ENCODE data around the gene TRIM31. TPM values are rescaled to one million over a fixed set of nuclear protein-coding genes. Genes with fewer than 3 reads are reported as not detected.

Gene TRIM31
- total and polyA plus RNA-seq, 2 of the 4 experiments (the other 2 are of a cell fraction) = not detected

DNA sequence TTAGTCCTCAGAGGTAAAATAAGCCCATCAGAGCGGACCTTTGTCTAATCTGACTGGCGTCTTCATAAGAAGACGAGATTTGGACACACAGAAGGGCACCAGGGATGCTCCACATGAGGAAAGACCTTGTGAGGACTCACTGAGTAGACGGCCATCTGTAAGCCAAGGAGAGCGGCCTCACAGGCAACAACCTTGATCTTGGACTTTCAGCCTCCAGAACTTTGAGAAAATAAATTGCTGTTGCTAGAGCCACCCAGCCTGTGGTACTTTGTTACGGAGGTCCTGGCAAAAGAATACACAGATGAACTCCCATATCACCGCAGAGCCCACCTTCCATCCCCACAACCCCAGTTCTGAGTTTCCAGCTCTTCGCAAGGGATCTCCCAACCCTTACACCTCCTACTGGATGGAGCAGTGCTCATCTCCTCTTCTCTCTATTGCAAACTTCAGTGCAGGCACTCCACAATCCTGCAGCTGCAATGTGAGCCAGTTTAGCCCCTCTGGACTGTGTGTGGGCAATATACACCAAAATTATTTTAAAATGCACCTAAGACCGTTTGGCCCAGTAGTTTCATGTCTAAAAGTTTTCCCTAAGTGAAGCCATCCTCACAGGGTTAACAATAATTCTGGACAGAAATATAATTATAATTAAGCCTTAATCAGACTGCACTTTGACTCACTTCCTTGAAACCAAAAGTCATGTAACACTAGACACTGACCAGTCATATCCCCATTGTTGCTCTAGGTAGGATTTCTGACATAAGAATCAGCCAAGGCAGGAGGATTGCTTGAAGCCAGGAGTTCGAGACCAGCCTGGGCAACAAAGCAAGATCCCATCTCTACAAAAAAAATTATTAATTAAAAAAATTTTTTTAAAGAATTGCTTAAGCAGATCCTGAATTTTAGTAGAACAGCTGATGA lies 8.8 kb upstream of the TRIM31 start:
- Histone ChIP-seq H2BK20ac (ENCODE audit: low read depth, low read length) (no peak overlapping the region), H3K4ac (ENCODE audit: low read depth, low read length) (no peak overlapping the region), H3K9ac (ENCODE audit: low read depth, low read length) (no peak overlapping the region), H4K5ac (ENCODE audit: low read depth, low read length) (no peak overlapping the region), H3K27me3 (ENCODE audit: control insufficient read depth, insufficient read depth, low read length) (peaks cover 20% of the 10 kb centered on the region), H3K27ac (ENCODE audit: insufficient read depth, low read length) (no peak overlapping the region), H3K56ac (ENCODE audit: extremely low read depth, insufficient read depth, low read length) (no peak overlapping the region), H3K36me3 (ENCODE audit: control insufficient read depth, insufficient read depth, low read length) (no peaks in the 10 kb centered on the region), H3K9me3 (ENCODE audit: control insufficient read depth, insufficient read depth, low read length) (no peaks in the 10 kb centered on the region), H3K14ac (replicated peaks; ENCODE audit: low read depth, low read length) (no peak overlapping the region), H3K23ac (ENCODE audit: low read depth, low read length) (no peak overlapping the region), H2AK9ac (replicated peaks; ENCODE audit: low read depth, low read length, poor library complexity) (no peak overlapping the region), H3K18ac (ENCODE audit: low read depth, low read length) (no peak overlapping the region), H3K9me1 (ENCODE audit: insufficient read depth, low read length) (no peaks in the 10 kb centered on the region), H4K20me1 (ENCODE audit: insufficient read depth, low read length) (no peaks in the 10 kb centered on the region), H2AK5ac (ENCODE audit: low read depth, low read length) (no peak overlapping the region), H3K79me1 (ENCODE audit: low read depth in 1 of 2, low read length in 2 of 2) (no peaks in the 10 kb centered on the region), H2BK15ac (ENCODE audit: low read depth, low read length) (no peak overlapping the region), H2BK120ac (ENCODE audit: low read depth, low read length) (no peak overlapping the region), H3K4me2 (ENCODE audit: low read depth, low read length) (no peak overlapping the region), H4K8ac (ENCODE audit: low read depth in 2 of 2, low read length in 2 of 2) (no peak overlapping the region), H4K91ac (ENCODE audit: insufficient read depth, low read depth, low read length) (no peak overlapping the region), H3K4me1 (ENCODE audit: control insufficient read depth, insufficient read depth, low read length) (peaks cover 2% of the 10 kb centered on the region; the same call in 1 of the 2 replicates), H2AFZ (replicated peaks; ENCODE audit: low read length, poor library complexity) (no peak overlapping the region), H2BK5ac (ENCODE audit: low read depth, low read length, poor library complexity, severe bottlenecking) (no peak overlapping the region), H3K4me3 (ENCODE audit: insufficient read depth, low read depth, low read length) (no peak overlapping the region)
- dilution Hi-C loops (cut with HindIII; ENCODE audit: low sequenced_read_pairs, unreplicated experiment) (no loop called here), intact Hi-C loops (cut with micrococcal nuclease) (no loop called here), in situ Hi-C loops (cut with MboI; ENCODE audit: low sequenced_read_pairs) (no loop called here)
- ChIA-PET POLR2A (ENCODE audit: unreplicated experiment) (no interaction called here), CTCF (interaction anchor here (0.7 to 2.0 kb wide), 2 partner anchors 9 to 19 kb away, joined by 4 to 9 read pairs; no protein-coding TSS in a partner anchor)
- no peak for ATAC-seq (ENCODE audit: low read depth)
- 61% methylated on average over 6 of the region's 10 CpGs; no CpG with 5 or more reads in 1 of the 2 experiments for WGBS, 2 experiments (ENCODE audit: extremely low coverage in 2 of 2, insufficient read length in 1 of 2)
- DNase-seq = no peak
- no TSS peak for BruUV-seq (replicated peaks)
- TF ChIP-seq POLR2A (IDR thresholded peaks at IDR 0.05; ENCODE audit: low read depth, low read length) = no peak
- TF ChIP-seq RFX5 (IDR thresholded peaks at IDR 0.05; ENCODE audit: low read depth, low read length) = no peak
- no peak for TF ChIP-seq USF2 (IDR thresholded peaks at IDR 0.05; ENCODE audit: low read depth, low read length)
- TF ChIP-seq NFE2L2 (IDR thresholded peaks at IDR 0.05; ENCODE audit: low read depth, low read length) = no peak
- TF ChIP-seq CEBPB (IDR thresholded peaks at IDR 0.05; ENCODE audit: low read depth, low read length) = no peak
- TF ChIP-seq ELK1 (IDR thresholded peaks at IDR 0.05; ENCODE audit: borderline replicate concordance, low read depth, low read length) = no peak
- no peak for TF ChIP-seq RCOR1 (IDR thresholded peaks at IDR 0.05; ENCODE audit: insufficient replicate concordance, low read length)
- TF ChIP-seq MAFK (IDR thresholded peaks at IDR 0.05; ENCODE audit: low read depth, low read length) = no peak
- no peak for TF ChIP-seq BHLHE40 (IDR thresholded peaks at IDR 0.05; ENCODE audit: low read depth, low read length)
- no peak for TF ChIP-seq MXI1 (IDR thresholded peaks at IDR 0.05; ENCODE audit: borderline replicate concordance, low read depth, low read length)
- TF ChIP-seq FOS (IDR thresholded peaks at IDR 0.05; ENCODE audit: low read depth, low read length) = no peak
- no peak for TF ChIP-seq SMC3 (IDR thresholded peaks at IDR 0.05; ENCODE audit: low read depth, low read length)
- TF ChIP-seq CHD1 (IDR thresholded peaks at IDR 0.05; ENCODE audit: low read depth, low read length) = no peak
- TF ChIP-seq MAZ (IDR thresholded peaks at IDR 0.05; ENCODE audit: borderline replicate concordance, low read depth, low read length) = no peak
- TF ChIP-seq RAD21 (IDR thresholded peaks at IDR 0.05; ENCODE audit: low read length) = no peak
